Ovary (tissue), 3 donors: ENCODE data around the gene CELF4.

Experiments used
- EP300 ChIP-seq: sonication (generic); formaldehyde crosslinking; IDR thresholded peaks from one replicate; pipeline ENCODE4 v1.6.1; 2017; ENCODE audit warnings: antibody characterized with exemption
- POLR2A ChIP-seq: fragments of 450-650 bp; IDR thresholded peaks from one replicate; pipeline ENCODE4 v1.6.1; 2017; ENCODE audit warnings: antibody characterized with exemption, mild to moderate bottlenecking, moderate library complexity
- TF ChIP-seq, protein P1 (sequence below), 3 donors: fragments of 450-650 bp in 2 of 3; fragments of 200-600 bp in 1 of 3; IDR thresholded peaks; one replicate each; pipeline versions ENCODE4 v1.5.1 to v1.8.0; 2016 to 2022; ENCODE audit warnings: antibody characterized with exemption in 3 of 3, mild to moderate bottlenecking in 1 of 3
- donor health status: DM: no; HTN: no; CAD: no.

DNA sequence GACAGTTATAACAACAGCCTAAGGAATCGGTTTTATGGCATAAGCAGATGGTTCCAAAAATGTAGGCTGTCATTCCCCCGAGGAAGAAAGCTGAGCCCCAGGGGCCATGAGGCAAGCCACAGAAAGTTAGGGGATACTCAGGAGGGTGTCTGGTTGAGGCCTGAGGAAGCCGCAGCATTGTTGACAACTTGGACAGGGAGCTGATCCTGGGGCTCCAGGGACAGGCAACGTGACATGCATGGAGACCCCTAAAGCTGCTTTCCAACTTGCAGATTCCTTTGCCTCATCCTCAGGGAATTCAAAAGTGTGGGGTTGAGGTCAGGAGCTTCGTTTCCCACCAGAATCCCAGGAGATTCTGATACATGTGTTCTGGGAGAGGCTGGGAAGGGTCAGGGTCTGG, 20.9 kb downstream of the CELF4 start:
- TF ChIP-seq, protein P1, sequence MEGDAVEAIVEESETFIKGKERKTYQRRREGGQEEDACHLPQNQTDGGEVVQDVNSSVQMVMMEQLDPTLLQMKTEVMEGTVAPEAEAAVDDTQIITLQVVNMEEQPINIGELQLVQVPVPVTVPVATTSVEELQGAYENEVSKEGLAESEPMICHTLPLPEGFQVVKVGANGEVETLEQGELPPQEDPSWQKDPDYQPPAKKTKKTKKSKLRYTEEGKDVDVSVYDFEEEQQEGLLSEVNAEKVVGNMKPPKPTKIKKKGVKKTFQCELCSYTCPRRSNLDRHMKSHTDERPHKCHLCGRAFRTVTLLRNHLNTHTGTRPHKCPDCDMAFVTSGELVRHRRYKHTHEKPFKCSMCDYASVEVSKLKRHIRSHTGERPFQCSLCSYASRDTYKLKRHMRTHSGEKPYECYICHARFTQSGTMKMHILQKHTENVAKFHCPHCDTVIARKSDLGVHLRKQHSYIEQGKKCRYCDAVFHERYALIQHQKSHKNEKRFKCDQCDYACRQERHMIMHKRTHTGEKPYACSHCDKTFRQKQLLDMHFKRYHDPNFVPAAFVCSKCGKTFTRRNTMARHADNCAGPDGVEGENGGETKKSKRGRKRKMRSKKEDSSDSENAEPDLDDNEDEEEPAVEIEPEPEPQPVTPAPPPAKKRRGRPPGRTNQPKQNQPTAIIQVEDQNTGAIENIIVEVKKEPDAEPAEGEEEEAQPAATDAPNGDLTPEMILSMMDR (IDR thresholded peaks at IDR 0.05), result no peak
- TF ChIP-seq EP300, result no peak
- TF ChIP-seq POLR2A, result no peak
